ENCODE data around the gene SMCO2.

Gene SMCO2

DNA sequence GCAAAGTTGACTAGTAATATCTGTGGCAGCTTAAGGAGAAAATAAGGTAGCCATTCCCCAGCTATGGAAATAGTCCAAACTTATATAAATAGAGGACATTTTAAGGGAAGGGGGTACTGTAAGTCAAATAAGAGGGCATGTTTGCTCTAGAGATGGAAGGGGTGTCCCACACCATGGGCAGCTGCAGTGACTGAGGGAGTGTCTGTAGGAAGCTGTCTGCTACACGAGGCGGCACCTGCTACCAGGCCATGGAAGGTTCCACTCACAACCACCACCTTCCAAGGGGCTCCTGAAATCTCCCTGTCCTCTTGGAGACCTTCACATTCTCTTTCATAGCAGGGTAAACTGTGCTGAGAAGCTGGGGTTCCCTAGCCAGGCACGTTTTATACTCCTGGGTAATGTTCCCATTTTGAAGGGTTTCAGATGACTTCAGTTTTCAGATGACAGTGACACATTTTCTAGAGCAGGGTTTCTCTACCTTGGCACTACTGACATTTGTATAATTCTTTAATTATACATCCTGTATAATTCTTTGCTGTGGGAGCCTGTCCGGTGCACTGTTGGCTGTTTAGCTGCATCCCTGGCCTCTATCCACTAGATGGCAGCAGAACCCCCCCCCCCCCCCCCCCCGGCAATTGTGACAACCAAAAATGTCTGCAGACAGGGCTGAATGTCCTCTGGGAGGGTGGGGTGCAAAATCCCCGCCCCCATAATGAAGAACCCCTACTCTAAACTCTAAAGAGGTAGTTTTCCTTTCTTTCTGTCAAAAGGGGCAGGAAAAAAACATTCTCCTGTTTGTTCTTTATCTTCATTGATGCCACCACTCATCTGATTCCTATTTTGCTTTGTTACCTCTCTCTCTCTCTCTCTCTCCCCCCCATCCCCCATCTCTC is 11.6 kb upstream of the SMCO2 start:
- TF ChIP-seq TEAD4 (IDR thresholded peaks at IDR 0.05) = peak; percentile 7; the same call in 1 of the 2 replicates
- TF ChIP-seq ZBTB7A (IDR thresholded peaks at IDR 0.05; ENCODE audit: low read depth) = no peak
- TF ChIP-seq RAD21 (IDR thresholded peaks at IDR 0.05; ENCODE audit: low read depth) = peak; percentile 93
- no peak; the same call in 1 of the 2 replicates for TF ChIP-seq EP300 (IDR thresholded peaks at IDR 0.05; ENCODE audit: borderline replicate concordance)
- TF ChIP-seq USF1 (IDR thresholded peaks at IDR 0.05) = no peak
- TF ChIP-seq EGR1 (IDR thresholded peaks at IDR 0.05) = no peak
- no peak for TF ChIP-seq NFIC (IDR thresholded peaks at IDR 0.05)
- peak; percentile 37; the same call in 1 of the 2 replicates for TF ChIP-seq YY1 (IDR thresholded peaks at IDR 0.05; ENCODE audit: low read depth)

DNA sequence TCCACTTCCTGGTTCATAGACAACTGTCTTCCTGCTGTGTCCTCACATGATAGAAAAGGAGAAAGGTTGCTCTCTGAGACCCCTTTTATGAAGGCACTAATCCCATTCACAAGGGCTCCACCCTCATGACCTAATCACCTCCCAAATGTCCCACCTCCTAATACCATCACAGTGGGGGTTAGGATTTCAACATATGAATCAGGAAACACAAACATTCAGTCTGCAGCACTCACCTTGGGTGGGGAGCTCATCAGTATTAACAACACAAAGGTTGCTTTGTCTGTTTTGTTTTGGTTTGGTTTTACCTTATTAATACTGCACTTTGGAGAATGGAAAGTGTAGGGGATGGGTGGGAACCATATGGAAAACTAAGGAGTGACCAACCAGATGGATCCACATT is 10.5 kb upstream of the SMCO2 start:
- TF ChIP-seq TCF12 (IDR thresholded peaks at IDR 0.05; ENCODE audit: low read depth) = no peak
- TF ChIP-seq, protein P1, sequence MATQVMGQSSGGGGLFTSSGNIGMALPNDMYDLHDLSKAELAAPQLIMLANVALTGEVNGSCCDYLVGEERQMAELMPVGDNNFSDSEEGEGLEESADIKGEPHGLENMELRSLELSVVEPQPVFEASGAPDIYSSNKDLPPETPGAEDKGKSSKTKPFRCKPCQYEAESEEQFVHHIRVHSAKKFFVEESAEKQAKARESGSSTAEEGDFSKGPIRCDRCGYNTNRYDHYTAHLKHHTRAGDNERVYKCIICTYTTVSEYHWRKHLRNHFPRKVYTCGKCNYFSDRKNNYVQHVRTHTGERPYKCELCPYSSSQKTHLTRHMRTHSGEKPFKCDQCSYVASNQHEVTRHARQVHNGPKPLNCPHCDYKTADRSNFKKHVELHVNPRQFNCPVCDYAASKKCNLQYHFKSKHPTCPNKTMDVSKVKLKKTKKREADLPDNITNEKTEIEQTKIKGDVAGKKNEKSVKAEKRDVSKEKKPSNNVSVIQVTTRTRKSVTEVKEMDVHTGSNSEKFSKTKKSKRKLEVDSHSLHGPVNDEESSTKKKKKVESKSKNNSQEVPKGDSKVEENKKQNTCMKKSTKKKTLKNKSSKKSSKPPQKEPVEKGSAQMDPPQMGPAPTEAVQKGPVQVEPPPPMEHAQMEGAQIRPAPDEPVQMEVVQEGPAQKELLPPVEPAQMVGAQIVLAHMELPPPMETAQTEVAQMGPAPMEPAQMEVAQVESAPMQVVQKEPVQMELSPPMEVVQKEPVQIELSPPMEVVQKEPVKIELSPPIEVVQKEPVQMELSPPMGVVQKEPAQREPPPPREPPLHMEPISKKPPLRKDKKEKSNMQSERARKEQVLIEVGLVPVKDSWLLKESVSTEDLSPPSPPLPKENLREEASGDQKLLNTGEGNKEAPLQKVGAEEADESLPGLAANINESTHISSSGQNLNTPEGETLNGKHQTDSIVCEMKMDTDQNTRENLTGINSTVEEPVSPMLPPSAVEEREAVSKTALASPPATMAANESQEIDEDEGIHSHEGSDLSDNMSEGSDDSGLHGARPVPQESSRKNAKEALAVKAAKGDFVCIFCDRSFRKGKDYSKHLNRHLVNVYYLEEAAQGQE (IDR thresholded peaks at IDR 0.05; ENCODE audit: low read depth) = no peak
- TF ChIP-seq CEBPB (IDR thresholded peaks at IDR 0.05) = no peak
- TF ChIP-seq CREB1 (IDR thresholded peaks at IDR 0.05; ENCODE audit: low read depth) = no peak
- TF ChIP-seq TAF1 (IDR thresholded peaks at IDR 0.05; ENCODE audit: low read depth) = no peak
- no peak for TF ChIP-seq NFIC (IDR thresholded peaks at IDR 0.05)
- TF ChIP-seq ZBTB7A (IDR thresholded peaks at IDR 0.05; ENCODE audit: low read depth) = no peak
- no peak for TF ChIP-seq MAX (IDR thresholded peaks at IDR 0.05)

- TF ChIP-seq TAF1 (IDR thresholded peaks at IDR 0.05; ENCODE audit: low read depth) (no peak), TCF12 (IDR thresholded peaks at IDR 0.05; ENCODE audit: low read depth) (no peak), CEBPB (IDR thresholded peaks at IDR 0.05) (no peak)
- TF ChIP-seq, protein P1 (IDR thresholded peaks at IDR 0.05; ENCODE audit: low read depth) = no peak
These were observed 9.8 kb upstream of the SMCO2 start for GRCh38 chr12:27436768-27437167.

GRCh38 chr12:27437839-27438238 is 8.7 kb upstream of the SMCO2 start:
- TF ChIP-seq YY1 (IDR thresholded peaks at IDR 0.05; ENCODE audit: low read depth) (no peak), NFIC (IDR thresholded peaks at IDR 0.05) (no peak), ZBTB7A (IDR thresholded peaks at IDR 0.05; ENCODE audit: low read depth) (no peak), USF1 (IDR thresholded peaks at IDR 0.05) (no peak), TAF1 (IDR thresholded peaks at IDR 0.05; ENCODE audit: low read depth) (no peak), FOXM1 (IDR thresholded peaks at IDR 0.05; ENCODE audit: borderline replicate concordance, low read depth) (no peak), CREB1 (IDR thresholded peaks at IDR 0.05; ENCODE audit: low read depth) (no peak), TCF12 (IDR thresholded peaks at IDR 0.05; ENCODE audit: low read depth) (no peak), EP300 (IDR thresholded peaks at IDR 0.05; ENCODE audit: borderline replicate concordance) (no peak), RAD21 (IDR thresholded peaks at IDR 0.05; ENCODE audit: low read depth) (no peak), CEBPB (IDR thresholded peaks at IDR 0.05) (no peak), TEAD4 (IDR thresholded peaks at IDR 0.05) (no peak), MAX (IDR thresholded peaks at IDR 0.05) (no peak), EGR1 (IDR thresholded peaks at IDR 0.05) (no peak)
- TF ChIP-seq, protein P1 (IDR thresholded peaks at IDR 0.05; ENCODE audit: low read depth) = no peak
